Dermis blood vessel endothelial cell (primary cell): ENCODE data around the gene HERPUD1. TPM values are rescaled to one million over a fixed set of nuclear protein-coding genes. Genes with fewer than 3 reads are reported as not detected.
"Not testable (repeated sequence)": the region's sequence is repeated elsewhere in the genome, so short reads cannot be mapped to it uniquely, and the experiment has no call there.

Experiments
- DNase-seq: peaks from one replicate; pipeline ENCODE4 v3.0.0; 2010
- total RNA-seq: library from RNA; depleted of rRNA; stranded (reverse); fragments of >200 nt; gene quantifications from 2 replicates; pipeline ENCODE4 v1.2.3, GENCODE V29; 2014

The HERPUD1 gene
- total RNA-seq, 1 donor from 2014 or later = 88.0 TPM

- DNase-seq = peak; percentile 53
Measured at GRCh38 chr16:56961851-56962281, 29.9 kb downstream of the HERPUD1 start, which contains the start of gene CETP. Gene CETP, plus strand, starts transcription at chr16:56961950. Its CDS starts 30 bp downstream, at chr16:56961980.

- peak; percentile 90 for DNase-seq
Measured at GRCh38 chr16:56964243-56965148, 32.6 kb downstream of the HERPUD1 start.

GRCh38 chr16:56965149-56966092 is 33.5 kb downstream of the HERPUD1 start:
- peak; percentile 11 for DNase-seq

- DNase-seq = peak; percentile 21
Measured at GRCh38 chr16:56966093-56966475, 34.1 kb downstream of the HERPUD1 start.

- DNase-seq = no peak
Measured at GRCh38 chr16:56967733-56968132, 35.8 kb downstream of the HERPUD1 start.

- no peak for DNase-seq
Measured at GRCh38 chr16:56969769-56970168, 37.8 kb downstream of the HERPUD1 start.

GRCh38 chr16:56970934-56971767 is 39.2 kb downstream of the HERPUD1 start:
- no peak for DNase-seq

- no peak for DNase-seq
Measured at GRCh38 chr16:56971768-56972043, 39.8 kb downstream of the HERPUD1 start.

- DNase-seq = no peak
Measured at GRCh38 chr16:56972403-56973293, 40.7 kb downstream of the HERPUD1 start.

GRCh38 chr16:56973294-56973689 is 41.4 kb downstream of the HERPUD1 start:
- no peak for DNase-seq

- DNase-seq = not testable (repeated sequence)
Measured at GRCh38 chr16:56973899-56974298, 42.0 kb downstream of the HERPUD1 start.

- no peak for DNase-seq
Measured at GRCh38 chr16:56974549-56975300, 42.8 kb downstream of the HERPUD1 start.

- no peak for DNase-seq
Measured at GRCh38 chr16:56975714-56976113, 43.8 kb downstream of the HERPUD1 start.

GRCh38 chr16:56977216-56977615 is 45.3 kb downstream of the HERPUD1 start:
- DNase-seq = no peak

GRCh38 chr16:56977823-56978430 is 46.0 kb downstream of the HERPUD1 start:
- no peak for DNase-seq

GRCh38 chr16:56980201-56980535 is 48.2 kb downstream of the HERPUD1 start:
- DNase-seq = no peak

GRCh38 chr16:56980792-56981724 is 49.1 kb downstream of the HERPUD1 start:
- DNase-seq = no peak

- no peak for DNase-seq
Measured at GRCh38 chr16:56981729-56982271, 49.9 kb downstream of the HERPUD1 start.

- DNase-seq = no peak
Measured at GRCh38 chr16:56982695-56983094, 50.8 kb downstream of the HERPUD1 start.
